ENCODE data around the gene RNASEH2B. TPM values are rescaled to one million over a fixed set of nuclear protein-coding genes. Genes with fewer than 3 reads are reported as not detected.

Gene RNASEH2B
- total RNA-seq, 1 donor from 2014 or later, result 9.3 TPM

DNA sequence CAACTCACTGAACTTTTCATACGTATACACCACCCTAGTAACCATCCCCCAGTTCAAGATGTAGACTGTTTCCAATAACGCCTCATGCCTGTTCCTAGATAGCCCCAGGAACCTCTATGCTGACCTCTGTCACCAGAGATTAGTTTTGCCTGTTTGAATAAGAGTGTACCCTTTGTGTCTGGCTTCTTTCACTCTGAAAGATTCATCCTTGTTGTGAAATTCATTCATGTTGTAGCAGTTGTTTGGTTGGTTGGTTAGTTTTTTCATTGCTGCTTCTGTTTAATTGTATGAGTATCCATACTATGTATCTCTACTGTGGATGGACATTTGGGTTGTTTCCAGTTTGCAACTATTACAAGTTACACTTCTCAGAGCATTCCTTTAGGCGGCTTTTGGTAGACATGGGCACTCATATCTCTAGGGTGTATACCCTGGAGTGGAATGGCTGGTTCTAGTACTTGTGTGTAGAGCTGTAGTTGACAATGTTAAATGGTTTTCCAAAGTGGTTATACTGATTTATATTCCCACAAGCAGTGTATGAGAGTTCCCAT, 1.6 kb downstream of the RNASEH2B start:
- H3K4me1 Mint-ChIP-seq (ENCODE audit: unreplicated experiment), result peaks cover 10% of the 10 kb centered on the region
- no peaks in the 10 kb centered on the region for H3K36me3 Mint-ChIP-seq (ENCODE audit: low read depth, unreplicated experiment)
- no peaks in the 10 kb centered on the region for H3K9me3 Mint-ChIP-seq (ENCODE audit: unreplicated experiment)
- DNase-seq (ENCODE audit: low spot score), result no peak
- H3K27ac Mint-ChIP-seq (ENCODE audit: unreplicated experiment), result no peak overlapping the region
- peaks cover 4% of the 10 kb centered on the region for H3K27me3 Mint-ChIP-seq (ENCODE audit: unreplicated experiment)
- TF ChIP-seq, protein P1, sequence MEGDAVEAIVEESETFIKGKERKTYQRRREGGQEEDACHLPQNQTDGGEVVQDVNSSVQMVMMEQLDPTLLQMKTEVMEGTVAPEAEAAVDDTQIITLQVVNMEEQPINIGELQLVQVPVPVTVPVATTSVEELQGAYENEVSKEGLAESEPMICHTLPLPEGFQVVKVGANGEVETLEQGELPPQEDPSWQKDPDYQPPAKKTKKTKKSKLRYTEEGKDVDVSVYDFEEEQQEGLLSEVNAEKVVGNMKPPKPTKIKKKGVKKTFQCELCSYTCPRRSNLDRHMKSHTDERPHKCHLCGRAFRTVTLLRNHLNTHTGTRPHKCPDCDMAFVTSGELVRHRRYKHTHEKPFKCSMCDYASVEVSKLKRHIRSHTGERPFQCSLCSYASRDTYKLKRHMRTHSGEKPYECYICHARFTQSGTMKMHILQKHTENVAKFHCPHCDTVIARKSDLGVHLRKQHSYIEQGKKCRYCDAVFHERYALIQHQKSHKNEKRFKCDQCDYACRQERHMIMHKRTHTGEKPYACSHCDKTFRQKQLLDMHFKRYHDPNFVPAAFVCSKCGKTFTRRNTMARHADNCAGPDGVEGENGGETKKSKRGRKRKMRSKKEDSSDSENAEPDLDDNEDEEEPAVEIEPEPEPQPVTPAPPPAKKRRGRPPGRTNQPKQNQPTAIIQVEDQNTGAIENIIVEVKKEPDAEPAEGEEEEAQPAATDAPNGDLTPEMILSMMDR (IDR thresholded peaks at IDR 0.05; ENCODE audit: unreplicated experiment), result no peak
- H3K4me3 Mint-ChIP-seq (ENCODE audit: unreplicated experiment), result peak overlapping the region; percentile 71

DNA sequence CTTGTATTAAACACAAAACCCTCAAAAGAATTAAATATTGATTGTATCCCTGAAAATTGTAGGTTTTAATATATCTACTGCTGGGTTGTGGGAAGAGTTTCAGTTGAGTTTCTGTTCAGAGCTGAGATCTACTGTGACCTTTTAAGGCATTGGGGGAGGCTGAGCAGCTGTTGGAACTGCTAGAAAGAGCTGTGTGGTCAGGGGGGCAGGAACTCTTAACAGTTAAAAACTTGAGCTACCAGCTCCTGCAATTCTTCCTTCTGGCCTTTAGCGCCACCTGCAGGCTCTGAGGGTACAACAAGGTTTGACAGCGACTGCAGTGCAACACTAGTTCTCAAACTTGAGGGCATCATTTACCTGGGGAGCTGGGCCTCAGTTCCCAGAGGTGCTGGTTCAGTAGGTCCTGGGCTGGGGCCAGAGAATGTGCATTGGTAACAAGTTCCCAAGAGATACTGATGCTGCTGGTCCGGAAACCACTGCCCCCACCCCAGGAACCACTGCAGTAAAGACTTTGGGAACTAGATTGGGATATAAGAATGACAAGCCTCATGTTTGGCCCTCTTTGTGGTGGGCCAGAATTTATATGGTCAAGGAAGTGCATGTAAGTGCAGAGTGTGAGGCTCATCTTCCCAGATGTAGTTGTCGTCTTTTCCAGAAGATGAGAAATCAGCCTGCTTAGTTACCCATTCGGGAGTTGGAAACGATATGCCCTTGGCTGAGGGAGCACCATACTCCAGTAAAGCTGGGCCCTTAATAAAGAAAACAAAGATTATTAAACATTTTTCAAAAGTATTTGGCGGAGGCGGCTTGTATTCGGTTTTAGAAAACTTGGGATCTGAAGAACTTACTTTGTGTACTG, 2.6 kb downstream of the RNASEH2B start:
- Mint-ChIP-seq H3K27ac (ENCODE audit: unreplicated experiment) (no peak overlapping the region), H3K4me1 (ENCODE audit: unreplicated experiment) (peaks cover 20% of the 10 kb centered on the region), H3K27me3 (ENCODE audit: unreplicated experiment) (peaks cover 4% of the 10 kb centered on the region), H3K9me3 (ENCODE audit: unreplicated experiment) (no peaks in the 10 kb centered on the region), H3K36me3 (ENCODE audit: low read depth, unreplicated experiment) (no peaks in the 10 kb centered on the region), H3K4me3 (ENCODE audit: unreplicated experiment) (no peak overlapping the region)
- peak; percentile 91 for DNase-seq (ENCODE audit: low spot score)
- TF ChIP-seq, protein P1 (IDR thresholded peaks at IDR 0.05; ENCODE audit: unreplicated experiment), result peak; percentile 77

DNA sequence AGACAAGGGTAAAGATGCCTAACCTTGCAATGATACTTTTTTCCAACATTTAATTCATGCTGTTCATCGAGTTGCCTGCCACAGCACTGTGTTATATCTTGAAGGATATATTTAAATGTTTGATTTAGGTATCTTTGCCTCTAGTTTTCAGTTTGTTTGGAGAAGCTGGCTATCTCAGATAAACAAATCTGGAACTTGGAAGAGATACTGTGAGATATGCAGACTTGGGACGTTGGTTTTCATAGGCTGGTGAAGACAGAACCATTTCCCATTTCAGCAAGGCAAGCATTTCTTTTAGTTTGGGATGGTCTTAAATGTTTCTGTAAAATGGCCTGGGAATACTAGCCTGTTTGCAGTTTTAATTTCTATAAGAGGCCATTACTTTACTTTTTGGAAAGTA, 3.3 kb downstream of the RNASEH2B start:
- H3K27me3 Mint-ChIP-seq (ENCODE audit: unreplicated experiment), result peaks cover 4% of the 10 kb centered on the region
- H3K4me3 Mint-ChIP-seq (ENCODE audit: unreplicated experiment), result no peak overlapping the region
- DNase-seq (ENCODE audit: low spot score), result no peak
- TF ChIP-seq, protein P1 (IDR thresholded peaks at IDR 0.05; ENCODE audit: unreplicated experiment), result no peak
- H3K9me3 Mint-ChIP-seq (ENCODE audit: unreplicated experiment), result no peaks in the 10 kb centered on the region
- H3K36me3 Mint-ChIP-seq (ENCODE audit: low read depth, unreplicated experiment), result no peaks in the 10 kb centered on the region
- H3K4me1 Mint-ChIP-seq (ENCODE audit: unreplicated experiment), result peaks cover 22% of the 10 kb centered on the region
- no peak overlapping the region for H3K27ac Mint-ChIP-seq (ENCODE audit: unreplicated experiment)

DNA sequence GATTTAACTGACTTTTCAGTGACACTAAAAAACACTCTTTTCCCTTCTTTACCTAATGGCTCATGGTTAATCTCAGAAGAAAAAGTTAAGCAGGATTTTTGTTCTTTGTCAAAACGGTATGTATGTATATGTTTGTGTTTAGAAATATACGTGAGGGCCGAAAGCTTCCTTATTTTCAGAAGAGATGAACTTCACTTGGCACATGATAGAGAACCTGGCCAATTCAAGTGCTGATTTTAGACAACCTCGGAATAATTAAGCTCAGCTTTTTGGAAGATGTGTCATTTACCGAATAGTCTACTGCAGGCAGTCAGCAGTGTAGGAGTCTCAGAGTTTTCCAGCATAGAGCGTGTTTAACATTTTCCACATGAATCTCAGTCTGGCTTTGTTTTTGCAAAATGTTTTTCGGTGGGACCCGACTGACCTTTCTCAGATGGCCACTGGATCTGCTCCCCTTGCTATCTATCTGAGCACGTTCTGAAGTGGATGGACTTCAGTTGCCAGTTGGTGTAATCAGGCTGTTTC, 4.6 kb downstream of the RNASEH2B start:
- TF ChIP-seq, protein P1 (IDR thresholded peaks at IDR 0.05; ENCODE audit: unreplicated experiment), result no peak
- Mint-ChIP-seq H3K4me3 (ENCODE audit: unreplicated experiment) (no peak overlapping the region), H3K36me3 (ENCODE audit: low read depth, unreplicated experiment) (no peaks in the 10 kb centered on the region), H3K9me3 (ENCODE audit: unreplicated experiment) (no peaks in the 10 kb centered on the region), H3K27ac (ENCODE audit: unreplicated experiment) (no peak overlapping the region), H3K4me1 (ENCODE audit: unreplicated experiment) (peaks cover 22% of the 10 kb centered on the region), H3K27me3 (ENCODE audit: unreplicated experiment) (peaks cover 4% of the 10 kb centered on the region)
- DNase-seq (ENCODE audit: low spot score), result no peak

DNA sequence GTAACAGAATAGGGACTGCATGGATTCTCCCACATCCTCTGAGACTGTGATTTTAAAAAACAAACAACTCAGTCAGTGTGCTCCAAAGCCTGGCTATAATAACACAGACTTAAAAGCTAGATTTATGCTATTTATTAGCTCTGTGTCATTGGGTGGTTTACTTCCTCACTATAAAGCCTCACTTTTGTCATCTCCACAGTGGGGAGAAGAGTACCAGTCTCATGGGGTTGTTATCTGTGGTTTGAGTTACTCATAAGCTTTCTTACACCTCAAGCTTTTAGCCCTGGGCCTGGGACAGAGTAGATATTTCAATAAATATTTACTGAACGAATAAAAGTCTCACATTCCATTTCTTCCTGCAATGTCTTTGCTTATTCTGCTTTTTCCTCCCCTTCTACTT, 5.3 kb downstream of the RNASEH2B start:
- peaks cover 4% of the 10 kb centered on the region for H3K27me3 Mint-ChIP-seq (ENCODE audit: unreplicated experiment)
- H3K27ac Mint-ChIP-seq (ENCODE audit: unreplicated experiment), result no peak overlapping the region
- H3K36me3 Mint-ChIP-seq (ENCODE audit: low read depth, unreplicated experiment), result no peaks in the 10 kb centered on the region
- no peak for DNase-seq (ENCODE audit: low spot score)
- H3K4me1 Mint-ChIP-seq (ENCODE audit: unreplicated experiment), result peaks cover 22% of the 10 kb centered on the region
- no peaks in the 10 kb centered on the region for H3K9me3 Mint-ChIP-seq (ENCODE audit: unreplicated experiment)
- no peak overlapping the region for H3K4me3 Mint-ChIP-seq (ENCODE audit: unreplicated experiment)
- TF ChIP-seq, protein P1 (IDR thresholded peaks at IDR 0.05; ENCODE audit: unreplicated experiment), result no peak

Data from endothelial cell (in vitro differentiated cells).